Activated naive CD8-positive, alpha-beta T cell treated with anti-CD3 and anti-CD28 coated beads, Interleukin-2, amount 50 U/mL, for 24 hours (primary cell): Measurements from ENCODE around the gene CKM.
"Not testable (repeated sequence)": the region's sequence is repeated elsewhere in the genome, so short reads cannot be mapped to it uniquely, and the experiment has no call there.

Experiments used
- ATAC-seq: fragments of 150-1000 bp; cut with Tn5 transposase; one replicate; pipeline ENCODE4 v1.10.0; 2021
- DNase-seq: peaks from one replicate; pipeline ENCODE4 v3.0.0; 2021
- H3K27ac Mint-ChIP-seq: one replicate; pipeline ENCODE4 v1.8.0; 2021; ENCODE audit warnings: mild to moderate bottlenecking, mixed read lengths
- H3K27me3 Mint-ChIP-seq: one replicate; pipeline ENCODE4 v1.8.0; 2021; ENCODE audit warnings: mixed read lengths
- H3K36me3 Mint-ChIP-seq: one replicate; pipeline ENCODE4 v1.8.0; 2021; ENCODE audit warnings: low read depth, mixed read lengths
- H3K4me1 Mint-ChIP-seq: one replicate; pipeline ENCODE4 v1.8.0; 2021; ENCODE audit warnings: mixed read lengths
- H3K4me3 Mint-ChIP-seq: one replicate; pipeline ENCODE4 v1.8.0; 2021; ENCODE audit warnings: mild to moderate bottlenecking, moderate library complexity, mixed read lengths
- H3K9me3 Mint-ChIP-seq: one replicate; pipeline ENCODE4 v1.8.0; 2021; ENCODE audit warnings: mixed read lengths

Gene CKM

GRCh38 chr19:45271098-45271734 lies 51.5 kb downstream of the CKM start:
- ATAC-seq (no peak), DNase-seq (no peak)
- Mint-ChIP-seq H3K27me3 (no peaks in the 10 kb centered on the region), H3K36me3 (peaks cover 6% of the 10 kb centered on the region), H3K9me3 (no peaks in the 10 kb centered on the region), H3K27ac (no peak overlapping the region), H3K4me3 (no peak overlapping the region), H3K4me1 (no peaks in the 10 kb centered on the region)

- H3K4me1 Mint-ChIP-seq, ATAC-seq: not testable (repeated sequence)
These were observed 52.7 kb downstream of the CKM start for GRCh38 chr19:45269939-45270338.

GRCh38 chr19:45267296-45267695 lies 55.4 kb downstream of the CKM start:
- no peaks in the 10 kb centered on the region for H3K4me1 Mint-ChIP-seq

More at GRCh38 chr19:45269939-45270338, 52.7 kb downstream of the CKM start:
- not testable (repeated sequence) for DNase-seq, H3K36me3 Mint-ChIP-seq, H3K4me3 Mint-ChIP-seq, H3K27me3 Mint-ChIP-seq, H3K9me3 Mint-ChIP-seq, H3K27ac Mint-ChIP-seq

GRCh38 chr19:45265375-45265774 lies 57.3 kb downstream of the CKM start:
- H3K27me3 Mint-ChIP-seq: no peaks in the 10 kb centered on the region
- DNase-seq (no peak), ATAC-seq (no peak)
- no peak overlapping the region for H3K27ac Mint-ChIP-seq
- H3K4me3 Mint-ChIP-seq: no peak overlapping the region
- H3K36me3 Mint-ChIP-seq: no peaks in the 10 kb centered on the region
- no peaks in the 10 kb centered on the region for H3K4me1 Mint-ChIP-seq
- no peaks in the 10 kb centered on the region for H3K9me3 Mint-ChIP-seq

More at GRCh38 chr19:45267296-45267695, 55.4 kb downstream of the CKM start:
- peaks cover 6% of the 10 kb centered on the region for H3K36me3 Mint-ChIP-seq
- H3K4me3 Mint-ChIP-seq: no peak overlapping the region
- H3K27ac Mint-ChIP-seq: no peak overlapping the region
- no peak for ATAC-seq
- H3K27me3 Mint-ChIP-seq: no peaks in the 10 kb centered on the region
- no peak for DNase-seq
- H3K9me3 Mint-ChIP-seq: no peaks in the 10 kb centered on the region

- ATAC-seq: no peak
- Mint-ChIP-seq H3K9me3 (no peaks in the 10 kb centered on the region), H3K27me3 (no peaks in the 10 kb centered on the region), H3K27ac (no peak overlapping the region), H3K4me3 (no peak overlapping the region), H3K4me1 (no peaks in the 10 kb centered on the region), H3K36me3 (no peaks in the 10 kb centered on the region)
- DNase-seq: no peak
These were observed 57.8 kb downstream of the CKM start for GRCh38 chr19:45264781-45265317.

GRCh38 chr19:45263013-45263412 lies 59.7 kb downstream of the CKM start:
- Mint-ChIP-seq H3K36me3 (no peaks in the 10 kb centered on the region), H3K4me3 (no peak overlapping the region), H3K4me1 (no peaks in the 10 kb centered on the region), H3K9me3 (no peaks in the 10 kb centered on the region), H3K27me3 (no peaks in the 10 kb centered on the region), H3K27ac (no peak overlapping the region)
- no peak for DNase-seq
- no peak for ATAC-seq

- DNase-seq: no peak
- H3K4me1 Mint-ChIP-seq: no peaks in the 10 kb centered on the region
These were observed 60.1 kb downstream of the CKM start for GRCh38 chr19:45262570-45262969.

GRCh38 chr19:45258862-45259261 lies 63.8 kb downstream of the CKM start:
- DNase-seq: no peak
- Mint-ChIP-seq H3K9me3 (no peaks in the 10 kb centered on the region), H3K4me1 (peaks cover 11% of the 10 kb centered on the region), H3K27ac (no peak overlapping the region), H3K27me3 (no peaks in the 10 kb centered on the region), H3K36me3 (no peaks in the 10 kb centered on the region), H3K4me3 (no peak overlapping the region)
- no peak for ATAC-seq

More at GRCh38 chr19:45262570-45262969, 60.1 kb downstream of the CKM start:
- Mint-ChIP-seq H3K9me3 (no peaks in the 10 kb centered on the region), H3K27ac (no peak overlapping the region), H3K27me3 (no peaks in the 10 kb centered on the region), H3K36me3 (no peaks in the 10 kb centered on the region), H3K4me3 (no peak overlapping the region)
- no peak for ATAC-seq

GRCh38 chr19:45256836-45257235 lies 65.8 kb downstream of the CKM start:
- H3K36me3 Mint-ChIP-seq: no peaks in the 10 kb centered on the region
- no peak overlapping the region for H3K4me3 Mint-ChIP-seq
- no peak for ATAC-seq
- no peak overlapping the region for H3K27ac Mint-ChIP-seq
- no peaks in the 10 kb centered on the region for H3K27me3 Mint-ChIP-seq
- peaks cover 30% of the 10 kb centered on the region for H3K4me1 Mint-ChIP-seq
- no peaks in the 10 kb centered on the region for H3K9me3 Mint-ChIP-seq
- DNase-seq: no peak
